Retinal pigment epithelial cell (primary cell): Measurements from ENCODE around the gene BCL2.

Experiments used
- DNase-seq: peaks from one replicate; pipeline ENCODE4 v3.0.0-alpha.2; 2010; ENCODE audit warnings: low read depth
- H3K4me3 ChIP-seq: 2 replicates; pipeline ENCODE4 v1.5.1; 2011; ENCODE audit warnings: mild to moderate bottlenecking, low read length, control low read depth, moderate library complexity
- TF ChIP-seq, protein P1 (sequence below): conservative IDR thresholded peaks from 2 replicates; pipeline ENCODE4 v1.5.1; 2011; ENCODE audit warnings: low read depth, low read length, control low read depth, inconsistent platforms

BCL2 gene

DNA sequence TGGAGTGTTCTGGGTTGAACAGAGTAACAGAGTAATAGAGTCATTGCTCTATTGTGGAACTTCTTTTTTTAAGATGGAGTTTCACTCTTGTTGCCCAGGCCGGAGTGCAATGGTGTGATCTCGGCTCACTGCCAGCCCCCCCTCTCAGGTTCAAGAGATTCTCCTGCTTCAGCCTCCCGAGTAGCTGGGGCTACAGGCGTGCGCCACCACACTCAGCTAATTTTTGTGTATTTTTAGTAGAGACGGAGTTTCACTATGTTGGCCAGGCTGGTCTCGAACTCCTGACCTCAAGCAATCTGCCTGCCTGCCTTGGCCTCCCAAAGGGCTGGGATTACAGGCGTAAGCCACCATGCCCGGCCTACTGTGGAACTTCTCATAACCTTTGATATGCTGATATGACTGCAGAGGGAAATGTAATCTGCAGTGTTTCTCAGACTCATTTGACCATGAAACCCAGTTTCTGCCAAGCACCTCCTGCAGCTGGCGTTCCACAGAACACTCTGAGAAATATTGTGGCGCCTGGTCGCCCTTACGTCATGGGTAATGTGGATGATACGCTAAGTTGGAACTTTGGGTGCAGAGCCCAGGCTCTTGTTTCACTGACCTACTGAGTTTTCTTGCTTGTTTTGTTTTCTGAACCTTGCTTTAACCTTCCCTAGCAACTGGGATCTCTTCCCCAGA, 213.8 kb downstream of the BCL2 start:
- TF ChIP-seq, protein P1, sequence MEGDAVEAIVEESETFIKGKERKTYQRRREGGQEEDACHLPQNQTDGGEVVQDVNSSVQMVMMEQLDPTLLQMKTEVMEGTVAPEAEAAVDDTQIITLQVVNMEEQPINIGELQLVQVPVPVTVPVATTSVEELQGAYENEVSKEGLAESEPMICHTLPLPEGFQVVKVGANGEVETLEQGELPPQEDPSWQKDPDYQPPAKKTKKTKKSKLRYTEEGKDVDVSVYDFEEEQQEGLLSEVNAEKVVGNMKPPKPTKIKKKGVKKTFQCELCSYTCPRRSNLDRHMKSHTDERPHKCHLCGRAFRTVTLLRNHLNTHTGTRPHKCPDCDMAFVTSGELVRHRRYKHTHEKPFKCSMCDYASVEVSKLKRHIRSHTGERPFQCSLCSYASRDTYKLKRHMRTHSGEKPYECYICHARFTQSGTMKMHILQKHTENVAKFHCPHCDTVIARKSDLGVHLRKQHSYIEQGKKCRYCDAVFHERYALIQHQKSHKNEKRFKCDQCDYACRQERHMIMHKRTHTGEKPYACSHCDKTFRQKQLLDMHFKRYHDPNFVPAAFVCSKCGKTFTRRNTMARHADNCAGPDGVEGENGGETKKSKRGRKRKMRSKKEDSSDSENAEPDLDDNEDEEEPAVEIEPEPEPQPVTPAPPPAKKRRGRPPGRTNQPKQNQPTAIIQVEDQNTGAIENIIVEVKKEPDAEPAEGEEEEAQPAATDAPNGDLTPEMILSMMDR, result no peak
- DNase-seq, result no peak
- no peak overlapping the region for H3K4me3 ChIP-seq

- TF ChIP-seq, protein P1, result no peak
- no peak overlapping the region for H3K4me3 ChIP-seq
- no peak for DNase-seq
Measured at GRCh38 chr18:63104868-63105267, 214.7 kb downstream of the BCL2 start.

GRCh38 chr18:63102941-63103744, 216.4 kb downstream of the BCL2 start:
- TF ChIP-seq, protein P1, result no peak
- no peak for DNase-seq
- no peak overlapping the region for H3K4me3 ChIP-seq

DNA sequence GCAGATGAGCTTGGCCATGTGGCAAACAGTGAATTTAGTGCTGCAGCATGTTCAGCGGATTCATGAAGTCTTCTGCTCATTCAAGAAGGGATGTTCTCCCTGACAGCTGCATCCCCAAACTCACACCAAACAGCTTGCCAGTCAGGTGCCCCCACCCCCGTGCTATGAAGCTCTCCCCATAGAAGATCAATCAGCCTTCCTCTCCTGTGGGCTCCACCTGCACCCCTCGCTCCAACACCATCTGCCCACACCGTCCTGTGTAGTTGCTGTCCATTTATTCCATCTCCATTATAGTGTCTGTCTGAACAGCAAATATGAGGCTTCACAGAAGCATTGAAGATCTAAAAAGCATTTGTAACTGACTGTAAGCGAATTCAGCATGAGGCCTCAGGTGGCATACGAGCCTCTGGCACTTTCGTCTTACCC, 218.9 kb downstream of the BCL2 start:
- no peak for DNase-seq
- TF ChIP-seq, protein P1, result no peak
- H3K4me3 ChIP-seq, result no peak overlapping the region

DNA sequence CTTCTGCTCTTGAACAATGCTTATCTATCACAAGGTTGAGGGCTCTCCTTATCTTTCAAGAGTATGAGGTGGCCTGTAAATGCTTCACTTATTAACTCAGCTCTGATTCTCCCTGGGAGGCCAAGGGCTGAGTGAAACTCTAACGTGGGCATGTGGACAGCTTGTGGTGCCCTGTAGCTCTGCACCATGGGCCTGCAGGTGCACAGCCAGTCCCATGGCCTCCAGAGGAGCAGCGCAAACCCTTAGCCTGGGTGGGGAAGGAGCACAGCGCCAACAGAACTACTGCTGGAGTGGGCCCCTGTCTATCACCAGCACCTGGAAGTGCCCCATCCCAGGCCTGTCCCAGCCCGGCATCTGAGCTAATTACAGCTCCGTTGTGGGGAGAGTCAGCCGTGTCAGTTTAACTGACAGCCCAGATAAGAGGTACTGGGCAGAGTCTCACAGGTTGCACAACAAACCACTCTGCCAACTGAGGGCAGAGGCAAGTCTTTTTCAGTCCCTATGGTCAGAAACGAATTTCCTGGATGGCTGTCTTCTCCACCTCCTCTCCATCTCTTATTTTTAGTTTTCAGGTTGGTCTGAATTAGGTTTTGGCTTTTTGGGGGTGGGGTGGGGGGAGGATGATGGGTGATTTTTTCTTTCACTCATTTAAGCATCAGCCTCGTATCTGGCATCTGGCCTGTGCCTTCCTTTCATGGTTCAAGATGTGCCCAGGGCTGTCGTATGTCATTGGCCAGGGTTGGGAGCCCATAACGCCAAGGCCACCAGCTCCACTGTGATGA, 219.5 kb downstream of the BCL2 start:
- TF ChIP-seq, protein P1, result no peak
- no peak overlapping the region for H3K4me3 ChIP-seq
- DNase-seq, result no peak

DNA sequence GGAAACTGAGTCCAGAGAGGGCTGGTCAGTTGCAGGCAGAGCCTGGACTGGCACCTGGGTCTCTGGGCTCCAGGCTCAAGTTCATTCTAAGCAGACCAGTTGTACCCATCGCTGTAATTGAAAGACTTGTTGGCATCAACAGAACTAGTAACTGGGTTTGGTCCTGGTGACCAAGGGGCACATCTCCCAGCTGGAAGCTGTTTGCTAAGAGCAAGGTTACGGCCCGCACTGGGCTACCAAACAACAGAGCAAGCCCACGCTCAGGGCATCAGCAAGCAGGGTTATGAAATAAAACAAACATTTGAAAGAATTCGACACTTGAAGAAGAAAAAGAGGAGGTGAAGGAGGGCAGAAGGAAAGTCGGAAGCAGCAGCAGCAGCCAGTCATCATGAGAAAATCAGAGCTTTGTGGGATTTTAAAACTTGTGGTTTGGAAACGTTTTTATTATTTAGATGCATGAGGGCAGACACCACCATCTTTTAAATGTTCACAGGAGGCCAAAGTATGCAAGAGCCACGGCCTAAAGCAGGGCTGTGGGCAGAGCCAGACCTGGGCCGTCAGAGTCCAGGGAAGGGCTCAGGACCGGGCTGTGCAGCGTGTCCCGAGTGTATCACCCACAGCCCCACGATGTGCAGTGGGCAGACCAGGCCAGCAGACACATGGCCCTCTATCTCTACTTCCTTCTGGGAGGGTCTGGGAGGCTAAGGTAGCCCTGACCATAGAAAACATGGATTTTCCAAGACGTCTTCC, 220.3 kb downstream of the BCL2 start:
- no peak overlapping the region for H3K4me3 ChIP-seq
- TF ChIP-seq, protein P1, result no peak
- no peak for DNase-seq
